H54 (cell line): ENCODE measurements around the gene FUZ.

Experiments
- DNase-seq: peaks from one replicate; pipeline ENCODE4 v3.0.0; 2011; ENCODE audit warnings: low spot score, mixed read lengths; ENCODE audit not compliant: insufficient read length
- FAIRE-seq: peaks from 3 replicates; lab custom pipeline; 2011; peaks lifted over from hg19 to GRCh38; lab: Jason Lieb, UNC
- POLR2A ChIP-seq: IDR thresholded peaks from 2 replicates; pipeline ENCODE4 v1.6.1; 2011; ENCODE audit warnings: low read depth, mild to moderate bottlenecking, low read length

FUZ gene

DNA sequence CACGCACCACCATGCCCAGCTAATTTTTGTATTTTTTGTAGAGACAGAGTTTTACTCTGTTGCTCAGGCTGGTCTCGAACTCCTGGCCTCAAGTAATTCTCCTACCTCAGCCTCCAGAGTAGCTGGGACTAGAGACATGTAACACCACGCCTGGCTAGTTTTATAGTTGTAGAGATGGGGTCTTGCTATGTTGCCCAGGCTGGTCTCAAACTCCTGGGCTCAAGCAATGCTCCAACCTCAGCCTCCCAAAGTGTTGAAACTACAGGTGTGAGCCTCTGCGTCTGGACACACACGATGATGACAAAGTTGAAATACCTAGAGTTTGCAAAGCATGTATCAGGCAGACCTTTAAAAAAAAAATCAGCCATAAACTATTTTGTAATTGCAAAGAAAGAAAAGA is 33.3 kb upstream of the FUZ start:
- FAIRE-seq (no peak), DNase-seq (no peak)
- TF ChIP-seq POLR2A = no peak

DNA sequence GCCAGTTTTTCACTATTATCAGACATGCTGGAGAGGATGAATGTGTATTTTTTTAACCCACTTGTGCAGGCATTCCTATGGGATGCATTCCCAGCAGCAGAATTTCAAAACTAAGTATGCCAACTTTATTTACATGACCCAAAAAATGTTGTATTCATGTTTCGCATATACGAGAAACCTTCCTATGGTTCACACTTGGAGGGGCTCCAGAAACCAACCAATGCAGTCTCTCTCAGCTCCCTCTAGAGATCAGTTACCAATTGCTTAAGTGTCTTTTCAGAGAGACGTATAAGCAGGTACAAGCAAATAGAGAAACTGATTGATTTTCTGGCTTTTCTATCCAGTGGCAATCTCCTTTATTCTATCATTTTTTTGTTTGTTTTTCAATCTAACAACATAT is 32.3 kb upstream of the FUZ start:
- DNase-seq (no peak), FAIRE-seq (no peak)
- TF ChIP-seq POLR2A = no peak

DNA sequence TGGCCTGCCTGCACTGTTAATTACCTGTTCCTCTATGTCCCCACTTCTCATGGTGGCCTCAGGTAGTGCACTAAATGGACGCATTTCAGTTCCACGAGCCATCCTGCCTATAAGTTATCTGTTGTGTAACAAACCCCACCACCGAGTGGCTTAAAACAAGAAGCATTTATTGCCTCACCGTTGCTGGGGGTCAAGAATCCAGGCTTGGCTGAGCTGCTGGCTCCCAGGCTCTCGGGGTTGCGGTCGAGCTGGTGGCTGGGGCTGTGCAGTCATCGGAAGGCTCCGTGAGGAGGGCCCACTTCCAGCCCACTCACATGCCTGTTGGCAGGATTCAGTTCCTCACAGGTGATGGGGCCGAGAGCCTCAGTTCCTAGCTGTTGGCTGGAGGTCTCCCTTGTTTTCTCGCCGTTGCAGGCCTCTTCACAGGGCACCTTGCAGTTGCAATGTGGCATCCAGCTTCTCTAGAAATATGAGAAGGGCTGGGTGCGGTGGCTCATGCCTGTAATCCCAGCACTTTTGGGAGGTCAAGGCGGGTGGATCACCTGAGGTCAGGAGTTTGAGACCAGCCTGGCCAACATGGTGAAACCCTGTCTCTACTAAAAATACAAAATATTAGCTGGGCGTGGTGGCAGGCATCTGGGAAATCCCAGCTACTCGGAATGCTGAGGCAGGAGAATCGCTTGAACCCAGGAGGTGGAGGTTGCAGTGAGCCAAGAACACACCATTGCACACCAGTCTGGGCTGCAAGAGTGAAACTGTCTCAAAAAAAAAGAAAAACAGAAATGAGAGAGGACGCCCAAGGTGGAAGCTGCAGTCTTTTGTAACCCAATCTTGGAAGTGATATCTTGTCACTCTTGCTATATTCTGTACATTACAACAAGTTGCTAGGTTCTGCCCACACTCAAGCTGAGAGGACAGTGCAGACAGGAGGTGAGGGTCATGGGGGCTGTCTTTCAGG is 31.3 kb upstream of the FUZ start:
- FAIRE-seq (no peak), DNase-seq (no peak)
- TF ChIP-seq POLR2A = no peak

DNA sequence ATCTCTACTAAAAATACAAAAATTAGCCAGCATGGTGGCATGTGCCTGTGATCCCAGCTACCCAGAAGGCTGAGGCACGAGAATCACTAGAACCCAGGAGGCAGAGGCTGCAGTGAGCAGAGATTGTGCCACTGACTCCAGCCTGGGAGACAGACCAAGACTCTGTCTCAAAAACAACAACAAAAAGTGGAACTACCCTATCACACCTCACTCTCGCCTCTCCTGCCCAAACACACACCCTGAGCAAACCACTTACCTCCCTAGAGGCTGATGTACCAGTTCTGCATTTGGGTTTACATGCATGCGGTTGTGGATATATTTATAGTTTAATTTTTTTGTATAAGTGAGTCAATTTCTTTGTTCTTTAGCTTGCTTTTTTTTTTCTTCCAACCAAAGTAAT is 30.2 kb upstream of the FUZ start:
- no peak for TF ChIP-seq POLR2A
- FAIRE-seq (no peak), DNase-seq (no peak)

DNA sequence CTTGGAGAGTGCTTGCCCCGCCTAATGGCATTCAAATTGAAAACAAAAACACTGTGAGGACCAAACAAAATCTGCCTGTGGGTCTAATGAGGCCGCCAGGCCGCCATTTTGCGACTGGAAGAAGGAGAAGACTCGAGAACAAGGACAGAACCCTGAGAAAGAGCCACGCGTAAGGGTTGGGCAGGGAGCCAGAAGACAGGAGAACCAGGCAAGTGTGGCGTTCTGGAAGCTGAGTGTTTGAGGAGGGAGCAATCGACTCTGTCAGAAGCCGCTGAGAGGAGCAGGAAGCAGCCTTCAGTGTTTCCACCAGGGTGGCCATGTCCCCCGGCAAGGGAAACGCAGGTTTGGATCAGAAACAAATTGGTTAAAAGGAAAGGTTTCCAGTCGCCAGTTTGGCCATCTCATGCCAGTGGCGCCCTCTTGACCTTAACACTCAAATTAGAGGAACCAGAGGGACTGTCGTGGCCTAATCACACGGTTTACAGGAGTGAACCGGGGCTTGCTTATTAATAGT is 27.7 kb upstream of the FUZ start:
- FAIRE-seq (no peak), DNase-seq (no peak)
- TF ChIP-seq POLR2A = no peak

DNA sequence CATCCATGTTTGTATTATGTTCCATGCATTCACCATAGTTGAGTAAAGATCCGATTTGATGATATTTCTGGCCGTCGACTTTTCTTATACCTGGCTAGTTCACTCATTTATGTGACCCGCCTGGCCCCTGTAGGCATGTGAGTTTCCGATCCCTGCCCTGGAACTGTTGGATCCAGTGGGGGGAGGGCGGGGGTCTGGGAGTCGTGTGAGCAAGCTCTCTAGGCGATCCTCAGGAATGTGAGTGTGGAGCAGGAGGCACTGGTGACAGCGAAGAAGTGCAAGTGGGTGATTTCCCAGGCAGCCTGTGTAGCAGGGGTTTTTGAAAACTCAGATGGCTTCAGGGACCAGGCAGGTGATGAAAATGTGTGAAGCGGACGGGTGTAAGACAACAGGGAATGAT is 27.2 kb upstream of the FUZ start:
- FAIRE-seq (no peak), DNase-seq (no peak)
- TF ChIP-seq POLR2A = no peak

DNA sequence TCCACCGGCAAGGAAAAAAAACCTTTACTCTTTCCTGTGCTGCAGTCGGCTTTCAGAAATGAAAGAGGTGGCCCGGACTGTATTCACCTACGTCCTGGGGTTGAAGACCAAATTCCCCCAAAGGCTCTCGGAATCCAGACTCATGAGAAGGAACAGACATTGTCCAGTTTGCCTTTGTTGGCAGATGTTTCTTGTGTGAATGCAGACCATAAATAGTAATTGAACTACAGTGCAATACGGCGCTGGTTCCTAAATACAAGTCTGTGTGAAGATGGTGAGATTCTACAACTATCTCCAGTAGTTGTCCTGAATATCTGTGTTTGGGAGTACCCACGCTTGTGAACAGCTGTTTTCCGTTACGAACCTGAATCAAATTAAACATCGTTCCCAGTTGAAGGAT is 26.6 kb upstream of the FUZ start:
- DNase-seq (no peak), FAIRE-seq (no peak)
- no peak for TF ChIP-seq POLR2A

DNA sequence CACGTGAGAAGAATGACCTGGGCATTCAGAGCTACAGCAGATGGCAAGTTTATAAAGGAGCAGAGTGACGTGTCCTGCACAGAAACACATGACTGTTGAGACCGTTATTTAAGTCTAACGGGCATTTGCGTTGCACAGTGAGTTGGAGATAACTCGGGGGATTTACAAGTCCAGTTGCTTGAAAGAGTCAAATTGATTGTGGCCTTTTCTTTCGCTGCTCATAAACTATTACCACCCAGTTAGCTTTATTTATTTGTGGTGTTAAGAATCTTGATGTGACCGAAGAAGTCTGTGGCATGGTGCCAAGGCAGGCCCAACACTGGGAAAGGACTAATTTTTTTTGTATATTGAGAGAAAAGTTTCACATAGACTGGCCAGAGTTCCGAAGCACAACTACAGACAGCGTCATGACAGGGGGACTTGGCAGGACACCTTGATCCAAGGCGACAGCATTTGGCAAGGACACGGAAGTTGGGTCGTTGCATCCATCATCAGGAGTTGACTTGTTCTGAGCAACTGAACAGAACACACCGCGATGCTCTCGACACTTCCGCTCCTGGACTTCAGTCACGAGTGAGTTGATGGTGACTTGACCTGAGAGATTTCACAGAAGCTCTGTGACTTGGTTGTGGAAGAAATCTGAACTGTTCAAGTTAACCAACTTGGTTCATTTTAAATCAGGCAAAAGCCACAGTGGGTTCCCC is 25.9 kb upstream of the FUZ start:
- DNase-seq (no peak), FAIRE-seq (no peak)
- no peak for TF ChIP-seq POLR2A

DNA sequence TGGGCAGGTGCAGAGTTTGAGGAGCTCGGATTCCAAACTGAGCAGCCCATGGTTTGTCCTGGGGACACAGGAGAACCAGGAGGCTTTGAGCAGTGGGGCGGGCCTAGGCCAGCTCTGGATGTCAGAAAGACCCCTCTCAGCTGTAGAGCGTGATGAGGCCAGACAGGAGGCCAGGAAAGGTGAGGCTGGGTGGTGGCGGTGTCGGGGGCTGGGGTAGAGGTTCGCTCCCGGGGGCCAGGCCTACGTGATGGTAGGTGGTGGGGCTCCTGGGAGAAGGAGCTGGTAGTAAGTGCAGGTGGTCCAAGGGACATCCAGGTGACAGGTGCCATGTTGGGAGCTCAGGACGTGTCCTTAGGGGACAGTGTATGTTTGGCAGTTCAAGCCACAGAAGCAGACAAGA is 24.3 kb upstream of the FUZ start:
- DNase-seq (no peak), FAIRE-seq (no peak)
- TF ChIP-seq POLR2A = no peak

DNA sequence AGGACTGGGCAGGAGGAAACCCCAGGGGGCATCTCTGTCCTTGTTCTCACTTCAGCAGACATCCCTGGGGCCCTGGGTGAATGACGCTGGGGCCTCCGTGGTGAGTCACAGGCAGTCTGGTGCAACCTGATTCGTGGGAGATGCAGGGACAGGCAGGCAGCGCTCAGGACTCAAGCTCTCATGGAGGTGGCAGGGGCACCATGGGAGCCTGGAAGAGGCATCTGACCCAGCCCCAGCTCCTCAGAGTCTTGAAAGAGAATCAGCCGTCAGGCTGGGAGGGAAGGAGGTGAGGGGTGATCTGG is 23.9 kb upstream of the FUZ start:
- no peak for FAIRE-seq
- no peak for TF ChIP-seq POLR2A
- DNase-seq = no peak

DNA sequence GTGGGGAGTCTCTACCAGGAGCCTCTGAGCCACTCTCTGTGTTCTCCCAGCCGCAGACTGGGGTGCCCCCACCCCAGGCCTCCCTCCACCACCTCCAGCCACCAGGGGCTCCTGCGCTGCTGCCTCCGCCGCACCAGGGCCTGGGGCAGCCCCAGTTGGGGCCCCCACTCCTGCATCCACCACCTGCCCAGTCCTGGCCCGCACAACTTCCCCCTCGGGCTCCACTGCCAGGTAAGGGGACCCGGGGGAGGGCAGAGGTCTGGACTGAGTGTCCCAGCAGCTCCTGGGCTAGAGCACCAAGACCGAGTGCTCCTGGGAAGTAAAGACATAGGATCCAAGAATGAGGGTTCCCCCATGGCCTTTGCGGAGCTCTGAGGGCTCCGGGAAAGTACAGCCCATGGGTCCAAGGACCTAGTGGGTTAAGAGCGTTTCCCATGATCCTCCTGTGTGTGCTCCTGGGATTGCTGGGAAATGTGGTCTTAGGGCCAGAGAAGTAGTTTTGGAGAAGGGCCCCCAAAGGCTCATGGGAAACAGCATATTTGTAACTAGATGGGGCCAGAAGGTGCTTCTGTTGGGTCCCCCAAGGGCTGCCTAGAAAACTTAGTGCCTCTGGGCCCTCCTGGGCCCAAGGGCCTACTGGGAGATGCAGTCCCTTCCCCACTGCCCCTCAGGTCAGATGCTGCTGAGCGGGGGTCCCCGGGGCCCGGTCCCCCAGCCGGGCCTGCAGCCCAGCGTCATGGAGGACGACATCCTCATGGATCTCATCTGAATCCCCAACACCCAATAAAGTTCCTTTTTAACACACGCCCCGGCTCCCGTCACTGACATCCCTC is 23.3 kb upstream of the FUZ start:
- FAIRE-seq = no peak

DNA sequence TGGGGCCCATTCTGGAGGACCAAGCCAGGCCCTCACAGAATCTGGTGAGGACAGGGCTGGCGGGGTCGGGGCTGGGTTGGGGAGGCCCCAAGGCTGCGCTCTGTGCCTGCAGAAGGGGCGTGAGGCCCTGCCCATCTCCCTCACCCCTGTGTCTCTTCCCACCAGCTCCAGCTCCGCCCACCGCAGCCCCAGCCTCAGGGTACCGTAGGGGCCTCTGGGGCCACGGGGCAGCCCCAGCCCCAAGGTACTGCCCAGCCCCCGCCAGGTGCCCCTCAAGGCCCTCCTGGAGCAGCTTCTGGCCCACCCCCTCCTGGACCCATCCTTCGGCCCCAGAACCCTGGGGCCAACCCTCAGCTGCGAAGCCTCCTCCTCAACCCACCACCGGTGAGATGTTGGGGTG is 22.5 kb upstream of the FUZ start:
- FAIRE-seq (no peak), DNase-seq (no peak)
- TF ChIP-seq POLR2A = no peak

More for the DNA sequence above, 23.3 kb upstream of the FUZ start:
- no peak for TF ChIP-seq POLR2A
- DNase-seq = no peak

DNA sequence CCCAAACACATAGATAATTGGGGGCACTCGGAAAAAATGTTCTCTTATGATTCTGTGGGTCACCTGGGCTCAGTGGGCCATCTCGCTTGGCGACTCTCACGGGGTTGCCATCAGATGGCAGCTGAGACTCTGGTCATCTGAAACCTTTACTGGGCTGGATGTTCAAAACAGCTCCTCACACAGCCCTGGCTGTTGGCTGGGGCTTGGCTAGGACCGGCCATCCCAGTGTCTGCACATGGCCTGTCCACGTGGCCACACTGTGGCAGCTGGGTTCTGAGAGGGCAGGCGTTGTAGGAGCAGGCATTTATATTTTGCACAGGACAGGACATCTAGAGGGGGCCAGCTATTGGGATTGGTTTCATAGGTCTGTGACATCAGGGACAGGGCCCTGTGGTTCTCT is 20.5 kb upstream of the FUZ start:
- DNase-seq = no peak
- TF ChIP-seq POLR2A = no peak
- FAIRE-seq = no peak

DNA sequence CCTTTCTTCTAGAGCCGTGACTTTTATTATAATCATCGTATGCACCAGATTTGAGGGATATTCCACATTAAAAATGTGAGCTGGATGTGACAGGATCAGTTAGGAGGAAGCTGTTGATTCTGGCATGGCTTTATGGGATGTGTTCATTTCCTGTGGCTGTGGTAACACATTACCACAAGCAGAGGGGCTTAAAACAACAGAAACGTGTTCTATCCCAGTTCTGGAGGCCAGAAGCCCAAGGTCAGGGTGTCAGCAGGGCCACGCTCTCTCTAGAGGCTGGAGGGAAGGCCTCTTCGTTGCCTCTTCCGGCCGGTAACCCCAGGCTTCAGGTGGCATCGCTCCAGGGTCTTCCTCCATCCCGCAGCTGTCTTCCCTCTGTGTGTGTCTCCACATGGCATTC is 19.5 kb upstream of the FUZ start:
- DNase-seq = no peak
- FAIRE-seq = no peak
- no peak for TF ChIP-seq POLR2A
